ENCODE results near the gene RHOA.
"Not testable (repeated sequence)": the region's sequence is repeated elsewhere in the genome, so short reads cannot be mapped to it uniquely, and the experiment has no call there.

RHOA gene

GRCh38 chr3:49339941-49340800 lies 71.6 kb downstream of the RHOA start, which contains the start of gene USP4:
Gene USP4 (minus strand): TSS chr3:49340053. CDS start chr3:49340024, 29 bp downstream.
- intact Hi-C loops (cut with DNase I) = no loop called here
- DNase-seq = peak; percentile 58 to 97 (median 84)

GRCh38 chr3:49339581-49339940 lies 72.2 kb downstream of the RHOA start:
- intact Hi-C loops (cut with DNase I) = no loop called here
- DNase-seq = peak in 1 of 10 donors; percentile 66

- intact Hi-C loops (cut with DNase I) = no loop called here
- DNase-seq = peak in 1 of 10 donors; percentile 12
Observed at GRCh38 chr3:49333916-49334633, 77.7 kb downstream of the RHOA start.

- intact Hi-C loops (cut with DNase I) = no loop called here
Observed at GRCh38 chr3:49333091-49333490, 78.7 kb downstream of the RHOA start.

GRCh38 chr3:49329186-49329585 lies 82.6 kb downstream of the RHOA start:
- peak in 2 of 10 donors; percentile 5 to 8 for DNase-seq
- intact Hi-C loops (cut with DNase I) = no loop called here

More at GRCh38 chr3:49333091-49333490, 78.7 kb downstream of the RHOA start:
- peak in 3 of 10 donors; percentile 15 to 66 (median 65) for DNase-seq

- intact Hi-C loops (cut with DNase I); DNase-seq: not testable (repeated sequence)
Observed at GRCh38 chr3:49328350-49328749, 83.4 kb downstream of the RHOA start.

- intact Hi-C loops (cut with DNase I) = no loop called here
- DNase-seq = no peak
Observed at GRCh38 chr3:49327485-49327884, 84.3 kb downstream of the RHOA start.

- intact Hi-C loops (cut with DNase I) = no loop called here
- peak in 2 of 10 donors; percentile 18 to 43 for DNase-seq
Observed at GRCh38 chr3:49324768-49325167, 87.0 kb downstream of the RHOA start.

- intact Hi-C loops (cut with DNase I) = no loop called here
- peak in 9 of 10 donors; percentile 12 to 89 (median 45) for DNase-seq
Observed at GRCh38 chr3:49316696-49317457, 94.9 kb downstream of the RHOA start.

- peak in 2 of 10 donors; percentile 10 to 12 for DNase-seq
- intact Hi-C loops (cut with DNase I) = no loop called here
Observed at GRCh38 chr3:49313896-49314688, 97.7 kb downstream of the RHOA start.

- peak in 1 of 10 donors; percentile 46 for DNase-seq
- intact Hi-C loops (cut with DNase I) = no loop called here
Observed at GRCh38 chr3:49311283-49311682, 100.5 kb downstream of the RHOA start.

- intact Hi-C loops (cut with DNase I) = no loop called here
Observed at GRCh38 chr3:49310677-49311076, 101.1 kb downstream of the RHOA start.

More at GRCh38 chr3:49310677-49311076, 101.1 kb downstream of the RHOA start:
- peak in 1 of 10 donors; percentile 2 for DNase-seq
